SH-SY5Y (cell line): Measurements from ENCODE around the gene RSKR.

Experiments used
- GATA2 ChIP-seq: IDR thresholded peaks from 2 replicates; pipeline ENCODE4 v1.6.1; 2011; ENCODE audit warnings: mild to moderate bottlenecking, low read depth, low read length
- GATA3 ChIP-seq: IDR thresholded peaks from 2 replicates; pipeline ENCODE4 v1.6.1; 2011; ENCODE audit warnings: low read depth, mild to moderate bottlenecking, low read length, moderate library complexity

- no peak for TF ChIP-seq GATA3
- no peak for TF ChIP-seq GATA2
These were observed 43.1 kb downstream of the RSKR start for GRCh38 chr17:28570716-28571360.
